Urothelium cell line (cell line): Measurements from ENCODE around the gene ADGRF5.
"Not testable (repeated sequence)": the region's sequence is repeated elsewhere in the genome, so short reads cannot be mapped to it uniquely, and the experiment has no call there.

Experiments
- DNase-seq: peaks from one replicate; pipeline ENCODE4 v3.0.0; 2011; ENCODE audit warnings: low spot score, mixed read lengths
- FAIRE-seq: peaks from 2 replicates; lab custom pipeline; 2011; peaks lifted over from hg19 to GRCh38; lab: Jason Lieb, UNC

The ADGRF5 gene

DNA sequence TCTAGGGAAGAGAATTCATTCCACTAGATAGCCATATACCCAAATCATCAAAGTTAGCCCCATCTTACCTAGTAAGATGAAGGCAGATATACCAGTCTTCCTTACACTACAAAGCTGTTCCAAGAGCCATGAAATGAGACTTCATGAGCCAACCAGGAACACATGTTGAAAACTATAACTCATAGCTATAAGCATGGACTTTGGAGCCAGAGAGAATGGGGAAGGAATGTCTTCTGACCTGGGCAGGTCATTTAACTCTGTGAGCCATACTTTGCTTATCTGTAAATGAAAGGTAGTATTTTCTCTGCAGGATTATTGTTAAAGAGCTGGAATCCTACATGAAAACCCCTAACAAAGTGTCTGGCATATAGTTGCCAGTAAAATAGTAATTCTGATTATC lies 27.3 kb downstream of the ADGRF5 start:
- no peak for DNase-seq
- no peak for FAIRE-seq

DNA sequence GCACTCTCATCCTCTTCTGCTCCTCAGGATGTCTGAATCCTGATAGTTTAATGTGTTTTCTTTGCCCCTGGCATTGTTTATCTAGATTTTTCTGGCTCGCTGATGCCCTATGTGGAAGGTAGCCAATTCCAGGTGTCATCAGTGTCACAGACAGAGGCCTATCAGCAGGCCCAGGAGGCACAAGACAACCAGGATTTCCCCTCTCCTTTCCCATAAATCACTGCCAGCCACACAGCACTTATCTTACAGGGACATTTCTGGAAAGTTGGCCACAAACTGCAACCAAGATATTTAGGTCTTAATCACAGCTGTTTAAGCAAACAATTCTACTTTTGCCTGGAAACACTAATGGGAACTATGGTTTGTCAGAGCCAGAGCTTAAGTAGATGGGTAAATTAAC lies 28.1 kb downstream of the ADGRF5 start:
- FAIRE-seq (no peak), DNase-seq (no peak)

DNA sequence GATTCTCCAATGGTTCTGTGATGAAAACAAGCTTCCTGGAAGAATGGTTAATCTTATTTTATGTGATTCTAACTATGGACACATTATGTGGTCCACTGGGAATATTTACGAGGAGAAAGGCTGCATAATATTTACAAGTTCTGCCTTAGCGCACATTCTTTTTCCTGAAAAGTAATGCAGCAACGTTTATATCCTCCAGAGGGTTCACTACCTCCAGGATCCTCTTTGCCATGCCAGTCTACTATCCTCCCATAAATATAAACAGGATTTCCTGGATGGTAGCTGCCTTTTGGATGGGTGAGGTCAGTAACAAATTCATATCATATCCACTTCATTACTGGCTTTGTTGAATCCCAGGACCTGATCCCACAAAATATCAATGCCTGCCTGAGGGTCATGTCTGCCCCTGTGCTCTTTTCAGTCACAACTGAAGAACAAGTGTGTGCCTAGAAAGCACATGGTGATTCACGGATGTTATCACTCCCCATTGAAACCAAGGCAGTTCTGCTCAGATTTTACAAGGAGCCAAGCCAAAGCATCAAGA lies 30.4 kb downstream of the ADGRF5 start:
- DNase-seq: no peak
- no peak for FAIRE-seq

DNA sequence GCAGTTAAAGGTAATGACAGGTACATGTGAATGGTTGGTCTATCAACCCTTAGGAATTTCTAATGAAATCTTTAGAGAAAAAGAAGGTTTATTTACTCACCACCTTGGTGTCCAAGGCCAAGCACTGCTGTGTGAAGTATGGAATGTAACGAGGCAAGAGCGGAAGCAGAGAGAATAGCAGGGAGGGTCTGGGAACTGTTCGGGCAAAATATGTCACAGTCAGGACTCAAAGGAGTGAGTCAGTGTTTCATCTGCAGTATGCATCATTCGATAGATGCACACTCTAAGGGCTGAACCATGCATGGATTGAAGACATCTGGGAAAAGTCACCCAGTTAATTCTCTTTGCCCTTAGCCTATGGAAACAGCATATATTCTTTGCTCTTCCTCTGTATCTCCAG lies 33.2 kb downstream of the ADGRF5 start:
- FAIRE-seq (peak; percentile 82), DNase-seq (peak; percentile 61)

DNA sequence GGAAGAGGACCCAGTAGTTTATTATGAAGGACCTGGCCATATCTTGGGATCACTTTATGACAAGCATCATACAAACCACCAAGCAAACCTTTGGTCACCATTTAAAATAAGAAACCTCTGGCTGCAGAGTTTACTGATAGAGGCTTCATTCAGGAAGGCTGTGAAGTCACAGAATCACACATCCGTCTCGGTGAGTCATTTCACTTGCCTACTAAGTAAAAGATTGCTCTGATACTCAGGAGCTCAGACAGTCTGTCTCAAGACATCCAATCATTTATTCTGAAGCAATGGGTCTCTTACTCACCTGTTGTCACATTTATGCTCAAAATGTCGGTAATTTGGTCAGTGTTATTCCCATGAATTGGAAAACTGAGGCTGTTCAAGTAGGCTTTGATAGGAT lies 33.7 kb downstream of the ADGRF5 start:
- FAIRE-seq: no peak

DNA sequence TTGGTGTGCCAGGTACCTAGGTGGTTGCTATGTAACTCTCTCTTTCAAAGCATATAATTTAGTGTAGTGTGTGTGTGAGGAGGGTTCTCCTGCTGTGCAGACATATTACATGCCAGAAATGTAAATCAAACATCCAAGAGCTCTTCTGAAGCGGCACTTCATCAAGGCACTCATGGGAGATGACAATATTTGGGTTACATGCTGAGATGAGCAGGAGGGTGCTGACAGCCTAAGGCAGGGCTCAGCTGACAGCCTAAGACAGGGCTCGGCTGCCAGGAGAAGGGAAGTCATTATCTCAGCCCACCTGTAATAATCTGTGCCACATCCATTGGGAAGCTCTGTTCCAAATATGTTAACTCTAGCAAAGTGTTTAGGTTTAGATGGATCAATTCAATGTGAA lies 39.1 kb downstream of the ADGRF5 start:
- DNase-seq (no peak), FAIRE-seq (no peak)

More for the DNA sequence above, 33.7 kb downstream of the ADGRF5 start:
- peak; percentile 53 for DNase-seq

DNA sequence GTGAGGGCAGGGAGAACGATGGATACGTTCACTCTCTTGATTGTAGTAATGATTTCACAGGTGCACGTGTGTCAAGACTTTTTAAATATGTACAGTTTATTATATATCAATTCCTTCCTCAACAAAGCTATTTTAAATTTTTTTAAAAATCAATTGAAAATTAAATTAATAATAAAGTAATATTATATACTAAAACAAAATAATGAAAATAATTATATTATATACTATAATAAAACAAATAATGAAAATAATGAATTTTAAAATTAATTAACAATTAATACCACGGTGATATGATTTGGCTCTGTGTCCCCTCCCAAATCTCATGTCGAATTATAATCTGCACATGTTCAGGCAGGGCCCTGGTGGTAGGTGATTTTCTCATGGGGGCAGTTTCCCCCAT lies 42.7 kb downstream of the ADGRF5 start:
- FAIRE-seq: no peak
- DNase-seq: no peak

DNA sequence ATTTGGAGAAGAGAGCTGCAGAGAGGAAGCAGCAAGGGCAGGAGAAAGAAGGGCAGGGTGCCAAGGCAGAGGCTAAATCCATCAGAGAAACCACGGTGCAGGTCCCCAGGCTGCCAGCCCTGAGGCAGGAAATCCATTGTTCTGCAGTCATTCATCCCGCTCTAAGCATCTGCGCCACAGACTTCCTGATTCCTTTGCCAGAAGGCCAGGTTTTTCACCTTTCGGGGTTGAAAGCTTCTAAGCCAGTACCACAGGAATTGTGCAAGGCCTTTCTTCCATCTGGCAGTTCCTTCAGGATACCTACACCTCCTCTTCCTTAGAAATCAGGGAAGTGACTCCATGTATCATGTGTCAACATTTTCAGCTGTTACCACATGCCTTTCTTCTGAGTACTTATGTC lies 45.6 kb downstream of the ADGRF5 start:
- FAIRE-seq (no peak), DNase-seq (peak; percentile 90)

DNA sequence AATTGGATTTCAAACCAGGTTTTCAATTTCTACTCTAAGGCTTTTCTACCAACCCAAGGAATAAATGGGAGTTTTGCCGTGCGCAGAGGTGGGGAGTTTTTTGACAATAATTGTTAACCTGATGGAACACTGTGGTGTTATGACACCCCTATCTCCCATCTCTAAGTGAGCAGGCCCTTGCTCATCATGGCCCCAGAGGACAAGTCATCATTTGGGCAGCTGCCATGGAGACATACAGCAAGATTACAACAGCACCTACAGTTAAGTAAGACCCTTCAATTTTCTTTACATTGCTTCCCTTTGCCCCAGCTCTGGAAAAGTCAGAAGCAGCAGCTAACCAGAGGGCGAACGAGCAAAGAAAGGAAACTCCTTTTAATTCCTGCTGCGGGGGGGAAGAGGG lies 54.3 kb downstream of the ADGRF5 start:
- no peak for FAIRE-seq
- no peak for DNase-seq

DNA sequence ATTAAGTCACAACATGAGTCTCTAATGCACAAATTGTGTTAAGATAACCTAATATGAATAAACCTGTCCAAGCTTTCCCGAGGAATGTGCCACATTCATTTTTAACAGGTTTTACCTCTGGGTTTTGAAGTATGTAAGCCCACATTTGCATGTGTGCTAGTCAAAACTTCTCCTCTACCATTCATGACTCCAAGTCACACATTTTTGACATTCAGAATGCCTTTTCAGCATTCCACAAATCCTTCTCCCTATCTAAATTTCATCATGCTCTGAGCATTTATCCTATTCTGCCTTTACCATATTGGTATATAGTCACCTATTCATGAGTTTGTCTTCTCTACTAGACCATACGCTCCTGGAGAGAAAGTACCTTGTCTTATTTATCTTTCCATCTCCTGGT lies 56.5 kb downstream of the ADGRF5 start:
- FAIRE-seq (no peak), DNase-seq (no peak)

DNA sequence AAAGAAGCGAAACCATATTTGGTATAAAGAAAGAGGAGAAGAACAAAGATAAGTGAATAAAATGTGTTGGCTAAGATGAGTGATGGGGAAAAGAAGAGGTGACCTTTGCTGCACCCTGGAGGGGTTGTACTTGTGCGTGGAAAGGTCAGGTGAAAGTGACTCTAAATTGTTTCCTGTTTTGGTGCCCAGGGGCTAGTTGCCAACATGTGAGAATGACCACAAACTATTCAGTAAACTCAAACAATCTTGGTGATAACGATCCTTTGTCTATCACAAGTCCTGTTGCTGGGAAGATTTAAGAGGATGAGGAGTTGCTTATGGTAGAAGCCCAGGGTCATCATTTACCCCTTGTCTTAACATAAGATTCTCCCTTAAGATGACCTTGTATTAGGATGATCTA lies 57.9 kb downstream of the ADGRF5 start:
- no peak for FAIRE-seq

DNA sequence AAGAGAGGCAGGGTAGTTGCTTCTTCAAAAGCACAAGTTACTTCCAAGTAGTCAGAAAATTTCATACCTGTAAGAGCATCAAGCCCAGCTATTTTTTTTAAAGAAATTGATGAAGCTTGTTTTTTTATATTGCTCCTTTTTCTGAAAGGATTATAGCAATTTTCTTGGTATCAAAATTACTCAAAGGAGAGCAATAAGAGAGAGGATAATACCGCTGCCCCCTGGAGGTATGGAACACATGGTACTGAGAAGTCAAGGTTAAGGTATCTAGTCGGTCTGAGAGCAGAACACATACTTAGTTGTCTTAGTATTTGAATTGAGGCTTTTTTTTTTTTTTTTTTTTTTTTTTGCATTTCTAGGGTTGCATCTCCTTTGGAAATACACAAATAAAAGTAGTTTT lies 59.4 kb downstream of the ADGRF5 start:
- FAIRE-seq: no peak

More for the DNA sequence above, 57.9 kb downstream of the ADGRF5 start:
- no peak for DNase-seq

DNA sequence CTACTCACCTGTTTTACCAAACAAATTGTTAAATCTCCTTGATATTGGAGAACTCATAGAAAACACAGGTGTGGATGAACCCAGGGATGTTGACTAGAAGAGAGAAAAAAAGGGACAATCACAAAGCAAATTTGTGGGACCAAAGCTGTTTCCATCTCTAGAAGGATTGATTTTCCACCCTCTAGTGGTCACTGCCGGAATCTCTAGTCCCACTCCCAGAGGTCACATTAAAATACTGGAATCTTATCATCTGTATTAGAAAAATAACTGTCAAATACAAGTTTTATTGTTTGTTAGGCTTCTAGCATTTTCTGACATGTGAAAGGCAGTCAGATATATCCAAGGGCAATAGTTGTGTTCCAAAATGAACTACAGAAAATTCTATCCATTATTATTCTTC lies 65.8 kb downstream of the ADGRF5 start:
- FAIRE-seq, DNase-seq: not testable (repeated sequence)

More for the DNA sequence above, 59.4 kb downstream of the ADGRF5 start:
- no peak for DNase-seq

DNA sequence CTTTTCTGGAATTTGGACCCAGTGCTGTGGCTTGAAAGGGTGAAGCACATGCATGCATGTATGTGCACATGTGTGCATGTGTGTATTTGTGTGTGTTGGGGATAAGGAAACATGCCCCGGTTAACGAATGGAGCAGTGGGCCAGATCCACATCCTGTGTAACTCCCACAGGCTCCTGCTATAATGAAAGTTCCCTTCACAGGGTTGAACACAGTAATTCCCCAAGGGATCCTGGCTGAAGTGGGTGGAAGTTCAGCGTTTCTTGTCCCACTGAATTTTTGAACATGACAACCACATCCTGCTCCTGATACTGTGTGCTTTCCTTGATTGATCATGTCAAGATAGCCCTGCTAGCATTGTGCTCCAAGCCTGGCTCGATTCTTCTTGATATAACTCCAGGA lies 70.2 kb downstream of the ADGRF5 start:
- not testable (repeated sequence) for DNase-seq, FAIRE-seq

DNA sequence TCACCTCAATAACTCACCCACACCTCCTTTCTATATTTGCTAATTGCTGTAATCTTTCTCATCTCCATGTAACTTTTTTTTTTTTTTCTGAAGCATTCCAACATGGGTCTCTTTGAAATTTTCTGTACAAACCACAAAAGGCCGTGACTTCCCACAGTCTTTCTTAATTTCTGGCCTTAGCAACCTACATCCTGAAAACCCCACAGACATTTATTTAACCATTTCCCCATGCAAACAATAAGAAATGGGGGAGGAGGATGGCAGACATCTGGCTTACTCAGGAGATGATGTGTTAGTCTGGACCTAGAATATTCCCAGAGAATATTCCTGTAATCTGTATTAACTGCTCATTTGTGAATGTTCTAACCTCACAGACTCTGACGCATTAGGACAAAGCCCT lies 70.9 kb downstream of the ADGRF5 start:
- FAIRE-seq: no peak
- DNase-seq: no peak

DNA sequence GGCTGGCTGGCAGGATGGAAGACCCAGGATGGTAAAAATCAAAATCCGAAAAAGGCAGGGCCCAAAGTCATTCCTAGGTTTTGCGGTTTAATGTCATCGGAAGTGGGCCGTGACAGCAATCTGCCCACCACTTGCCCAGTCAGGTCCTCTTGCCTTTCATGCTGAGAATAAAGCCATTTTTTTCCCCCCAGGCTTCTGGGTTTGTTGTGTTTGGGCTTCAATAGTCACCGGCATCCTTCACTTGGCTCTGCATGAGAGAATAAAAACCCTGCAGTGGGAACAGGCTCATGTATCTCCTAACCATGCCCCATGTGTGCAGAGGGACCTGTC lies 72.4 kb downstream of the ADGRF5 start:
- FAIRE-seq: no peak

DNA sequence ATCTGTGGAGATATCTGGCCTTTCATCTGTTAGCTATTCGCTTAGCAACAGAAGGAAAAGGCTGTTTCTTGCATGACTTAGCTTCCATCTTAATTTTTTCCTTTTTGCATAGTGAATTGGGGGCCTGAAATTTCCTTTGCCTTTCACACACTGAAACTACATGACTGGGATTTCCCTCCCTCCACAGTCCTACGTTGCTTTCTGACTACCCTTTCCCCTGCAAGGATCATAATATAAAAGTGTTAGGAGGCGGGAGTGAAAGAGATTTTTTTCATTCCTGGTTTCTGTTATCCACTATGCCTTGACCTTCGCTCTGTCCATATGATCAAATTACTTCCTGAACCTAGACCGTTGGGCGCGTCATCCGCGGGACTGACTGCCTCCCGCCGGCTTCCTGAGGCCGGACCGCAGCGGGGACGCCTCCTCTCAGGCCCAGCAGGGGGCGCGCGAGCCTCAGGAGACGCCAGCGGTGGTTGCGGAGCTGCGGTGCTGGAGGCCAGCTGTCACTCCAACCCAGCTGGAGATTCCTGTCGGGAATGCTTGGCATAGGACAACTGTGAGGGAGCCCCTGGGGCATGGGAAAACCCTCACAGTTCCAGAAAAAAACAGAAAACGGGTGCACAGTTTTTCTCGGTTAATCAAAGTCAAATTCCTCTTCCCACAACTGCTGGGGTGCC lies 72.9 kb downstream of the ADGRF5 start:
- peak; percentile 17 for FAIRE-seq
- peak; percentile 86 for DNase-seq

More for the DNA sequence above, 72.4 kb downstream of the ADGRF5 start:
- DNase-seq: no peak

DNA sequence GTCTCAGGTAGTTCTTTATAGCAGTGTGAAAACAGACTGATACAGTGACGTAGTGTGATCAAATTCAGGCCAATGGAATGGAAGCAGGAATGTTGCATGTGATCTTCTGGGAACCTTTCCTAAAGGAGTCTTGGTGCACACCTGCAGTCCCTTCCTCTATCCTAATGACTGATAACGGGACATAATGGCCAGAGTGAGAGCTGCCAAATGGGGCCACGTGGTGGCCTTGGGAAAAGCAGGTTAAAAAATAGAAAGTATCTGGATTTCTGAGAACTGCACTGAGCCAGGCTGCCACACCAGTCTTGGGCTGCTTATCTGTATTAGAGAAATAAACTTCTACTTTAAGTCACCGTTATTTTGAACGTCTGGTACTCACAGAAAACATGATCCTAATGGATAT lies 76.6 kb downstream of the ADGRF5 start:
- FAIRE-seq (no peak), DNase-seq (no peak)

DNA sequence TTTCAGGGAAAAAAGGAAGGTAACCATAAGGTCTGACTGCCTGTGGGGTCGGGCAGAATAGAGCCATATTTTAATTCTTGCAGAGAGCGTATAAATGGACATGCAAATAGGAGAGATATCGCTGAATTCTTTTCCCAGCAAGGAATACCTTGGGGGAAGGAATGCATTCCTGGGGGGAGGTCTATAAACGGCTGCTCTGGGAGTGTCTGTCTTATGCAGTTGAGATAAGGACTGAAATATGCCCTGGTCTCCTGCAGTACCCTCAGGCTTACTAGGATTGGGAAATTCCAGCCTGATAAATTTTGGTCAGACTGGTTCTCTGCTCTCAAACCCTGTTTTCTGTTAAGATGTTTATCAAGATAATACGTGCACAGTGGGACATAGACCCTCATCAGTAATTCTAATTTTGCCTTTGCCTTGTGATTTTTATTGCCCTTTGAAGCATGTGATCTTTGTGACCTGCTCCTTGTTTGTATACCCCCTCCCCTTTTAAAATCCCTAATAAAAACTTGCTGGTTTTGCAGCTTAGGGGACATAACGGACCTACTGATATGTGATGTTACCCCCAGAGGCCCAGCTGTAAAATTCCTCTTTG lies 79.4 kb downstream of the ADGRF5 start:
- not testable (repeated sequence) for DNase-seq, FAIRE-seq

DNA sequence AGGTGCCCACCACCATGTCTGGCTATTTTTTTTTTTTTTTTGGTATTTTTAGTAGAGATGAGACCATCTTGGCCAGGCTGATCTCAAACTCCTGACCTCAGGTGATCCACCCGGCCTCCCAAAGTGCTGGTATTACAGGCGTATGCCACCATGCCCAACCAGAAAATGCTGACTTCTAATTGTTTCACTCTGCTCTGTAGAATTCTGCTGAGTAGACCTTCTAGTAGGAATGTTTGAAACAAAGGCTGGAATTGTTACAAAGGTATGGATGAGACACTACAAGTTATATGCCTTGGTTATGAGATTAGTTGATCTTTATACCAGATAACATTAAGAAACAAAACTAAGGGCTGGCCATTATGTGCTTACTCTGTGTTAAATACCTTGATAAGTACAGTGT lies 83.7 kb downstream of the ADGRF5 start:
- no peak for FAIRE-seq
- no peak for DNase-seq

DNA sequence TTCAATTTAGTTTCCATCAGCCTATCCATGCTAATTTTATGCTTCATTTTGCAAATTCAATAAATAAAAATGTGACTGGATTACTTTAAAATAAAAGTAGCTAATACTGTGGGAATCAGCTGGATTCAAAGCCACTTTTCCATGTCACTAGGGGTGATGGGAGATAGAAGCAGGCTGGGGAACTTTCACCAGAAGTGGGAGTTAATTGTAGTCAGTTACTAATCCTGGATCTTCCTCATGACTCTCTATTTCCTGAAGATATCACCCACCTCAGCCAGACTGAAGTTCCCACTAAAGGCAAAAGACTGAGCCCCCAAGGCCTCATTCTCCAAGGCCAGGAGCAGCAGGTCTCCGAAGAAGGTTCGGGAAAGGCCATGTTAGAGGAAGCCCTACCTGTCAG lies 86.7 kb downstream of the ADGRF5 start:
- not testable (repeated sequence) for FAIRE-seq, DNase-seq

DNA sequence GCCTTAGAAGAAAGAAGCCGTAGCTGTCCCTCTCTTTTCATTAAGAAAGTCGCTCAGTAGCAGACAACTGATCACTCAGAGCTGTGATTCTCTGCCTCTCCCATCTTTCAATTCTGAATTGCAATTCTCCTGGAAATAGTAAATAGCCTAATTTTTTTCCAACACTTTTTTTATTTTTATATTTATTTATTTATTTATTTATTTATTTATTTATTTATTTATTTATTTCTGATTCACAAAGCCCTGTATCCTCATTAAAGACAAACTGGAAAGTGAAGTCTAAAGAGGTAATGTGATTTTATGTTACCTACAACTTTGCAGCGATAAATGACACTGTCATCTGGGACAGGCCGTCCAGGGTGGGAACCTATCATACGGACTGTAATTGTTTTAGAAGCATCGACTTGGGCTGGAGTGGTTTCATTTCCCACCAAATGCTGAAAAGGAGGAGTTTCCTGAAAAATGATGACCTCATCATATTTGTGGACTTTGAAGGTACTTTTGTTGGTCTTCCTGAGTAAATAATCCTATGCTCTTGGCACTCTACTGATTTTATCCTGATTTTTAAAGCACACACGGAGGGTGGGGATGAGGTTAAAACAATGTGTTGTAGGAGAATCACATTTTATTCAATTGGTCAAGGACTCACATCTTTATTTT lies 87.4 kb downstream of the ADGRF5 start:
- not testable (repeated sequence) for DNase-seq, FAIRE-seq
